Measurements from ENCODE around the gene CARNS1. TPM values are rescaled to one million over a fixed set of nuclear protein-coding genes. Genes with fewer than 3 reads are reported as not detected.
A peak's percentile ranks its signal among the peaks of the same experiment; 100 is the strongest.

CARNS1 gene
- total and polyA plus RNA-seq, 2 of the 13 experiments (the other 11 are each of a cell fraction or from before 2014, with no cell fraction given) = not detected

GRCh38 chr11:67373648-67374570 is 41.6 kb upstream of the CARNS1 start (continued):
- TF ChIP-seq ZNF3 (CRISPR knock-in tag; IDR thresholded peaks at IDR 0.05) (no peak), ZKSCAN8 (CRISPR knock-in tag; IDR thresholded peaks at IDR 0.05; ENCODE audit: borderline replicate concordance) (no peak)

DNA sequence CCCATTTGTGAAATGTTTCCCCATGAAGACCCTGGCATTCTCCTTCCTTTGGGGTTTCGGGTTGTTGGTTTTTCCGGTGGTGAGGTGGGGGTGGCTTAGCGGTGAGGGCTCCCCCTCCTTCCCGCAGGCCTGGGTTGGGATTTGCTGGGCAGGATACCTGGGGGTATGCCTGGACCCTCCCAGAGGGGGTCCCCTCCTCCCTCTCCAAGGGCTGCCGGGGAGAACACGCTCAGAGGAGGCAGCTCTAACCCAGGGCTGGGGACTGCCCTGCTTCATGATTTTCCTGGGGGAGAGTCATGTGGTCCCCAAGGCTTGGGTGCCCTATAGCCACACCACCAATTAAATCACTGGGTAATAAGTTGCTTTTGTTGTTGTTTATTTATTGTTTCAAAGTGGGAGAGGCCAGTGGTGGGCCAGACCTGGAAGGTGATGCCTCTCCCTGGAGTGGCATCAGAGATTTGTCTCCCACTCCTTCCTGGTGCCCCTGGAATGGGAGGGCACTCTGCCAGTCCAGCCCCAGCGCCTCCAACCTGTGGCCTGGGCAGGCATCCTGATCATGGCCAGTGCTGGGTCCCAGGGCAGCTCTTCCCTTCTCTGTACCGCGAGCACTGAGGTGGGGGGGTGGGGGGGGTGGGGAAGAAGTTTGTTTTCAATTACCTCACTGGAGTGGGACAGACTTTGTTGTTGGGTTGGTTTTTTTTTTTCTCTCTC is 40.8 kb upstream of the CARNS1 start:
- intact Hi-C loops (cut with micrococcal nuclease; ENCODE audit: unreplicated experiment) = no loop called here
- ChIA-PET POLR2A (interaction anchor here (1.0 to 18.5 kb wide), 10 partner anchors 12 to 135 kb away, joined by 3 to 365 read pairs (median 9); partner anchors contain the start of genes ANKRD13D, POLD4, PPP1CA and RAD9A), CTCF (ENCODE audit: low intra/inter-chr PET ratio, low total read pairs) (interaction anchor here (1.2 kb wide), 1 partner anchor 24 kb away, joined by 3 read pairs; no protein-coding TSS in a partner anchor)
- Histone ChIP-seq H3K9me3 (ENCODE audit: low read length) (no peaks in the 10 kb centered on the region), H3K27me3 (ENCODE audit: control insufficient read depth in 1 of 2, insufficient read depth in 2 of 2, low read length in 2 of 2) (peaks cover 3 to 11% of the 10 kb centered on the region in 2 experiments; a peak in 3 of 5 replicates), H3K27ac (ENCODE audit: extremely low read length, insufficient read depth, low read length) (no peak overlapping the region), H2AFZ (ENCODE audit: low read length) (no peak overlapping the region), H3K79me2 (ENCODE audit: insufficient read depth, low read length) (no peaks in the 10 kb centered on the region), H4K20me1 (ENCODE audit: insufficient read depth, low read length) (no peaks in the 10 kb centered on the region), H3K36me3 (replicated peaks in 1 of 2; ENCODE audit: control insufficient read depth in 1 of 2, insufficient read depth in 2 of 2, low read length in 2 of 2) (no peaks in the 10 kb centered on the region), H3K4me1 (ENCODE audit: insufficient read depth, low read length) (peaks cover 38% of the 10 kb centered on the region), H3K9ac (ENCODE audit: insufficient read depth, low read depth, low read length) (0 out of 2 replicates have a peak overlapping the region, but pooled peaks have one; percentile 3), H3K4me2 (ENCODE audit: low read depth, low read length) (peak overlapping the region; percentile 92), H3K4me3 (replicated peaks in 1 of 3; ENCODE audit: insufficient read depth in 1 of 3, low read depth in 2 of 3, low read length in 3 of 3) (peak overlapping the region in 2 of 3 experiments; percentile 75; a peak in 1 of 6 replicates)
- in situ Hi-C loops (cut with HindIII; ENCODE audit: extremely low pct_ligation_motif_present, low pct_unique_long_range_greater_than_20kb) = no loop called here
- WGBS (ENCODE audit: low lambda C conversion rate) = 8% methylated on average over 7 of the region's 9 CpGs
- ATAC-seq (no peak), DNase-seq (ENCODE audit: low spot score) (no peak), FAIRE-seq (no peak)
- TF ChIP-seq FOXK2 (IDR thresholded peaks at IDR 0.05) = no peak
- TF ChIP-seq MAFK (conservative IDR thresholded peaks at IDR 0.05 in 1 of 2, IDR thresholded peaks at IDR 0.05 in 1 of 2; ENCODE audit: low read length in 2 of 2) = no peak
- TF ChIP-seq, protein P1, sequence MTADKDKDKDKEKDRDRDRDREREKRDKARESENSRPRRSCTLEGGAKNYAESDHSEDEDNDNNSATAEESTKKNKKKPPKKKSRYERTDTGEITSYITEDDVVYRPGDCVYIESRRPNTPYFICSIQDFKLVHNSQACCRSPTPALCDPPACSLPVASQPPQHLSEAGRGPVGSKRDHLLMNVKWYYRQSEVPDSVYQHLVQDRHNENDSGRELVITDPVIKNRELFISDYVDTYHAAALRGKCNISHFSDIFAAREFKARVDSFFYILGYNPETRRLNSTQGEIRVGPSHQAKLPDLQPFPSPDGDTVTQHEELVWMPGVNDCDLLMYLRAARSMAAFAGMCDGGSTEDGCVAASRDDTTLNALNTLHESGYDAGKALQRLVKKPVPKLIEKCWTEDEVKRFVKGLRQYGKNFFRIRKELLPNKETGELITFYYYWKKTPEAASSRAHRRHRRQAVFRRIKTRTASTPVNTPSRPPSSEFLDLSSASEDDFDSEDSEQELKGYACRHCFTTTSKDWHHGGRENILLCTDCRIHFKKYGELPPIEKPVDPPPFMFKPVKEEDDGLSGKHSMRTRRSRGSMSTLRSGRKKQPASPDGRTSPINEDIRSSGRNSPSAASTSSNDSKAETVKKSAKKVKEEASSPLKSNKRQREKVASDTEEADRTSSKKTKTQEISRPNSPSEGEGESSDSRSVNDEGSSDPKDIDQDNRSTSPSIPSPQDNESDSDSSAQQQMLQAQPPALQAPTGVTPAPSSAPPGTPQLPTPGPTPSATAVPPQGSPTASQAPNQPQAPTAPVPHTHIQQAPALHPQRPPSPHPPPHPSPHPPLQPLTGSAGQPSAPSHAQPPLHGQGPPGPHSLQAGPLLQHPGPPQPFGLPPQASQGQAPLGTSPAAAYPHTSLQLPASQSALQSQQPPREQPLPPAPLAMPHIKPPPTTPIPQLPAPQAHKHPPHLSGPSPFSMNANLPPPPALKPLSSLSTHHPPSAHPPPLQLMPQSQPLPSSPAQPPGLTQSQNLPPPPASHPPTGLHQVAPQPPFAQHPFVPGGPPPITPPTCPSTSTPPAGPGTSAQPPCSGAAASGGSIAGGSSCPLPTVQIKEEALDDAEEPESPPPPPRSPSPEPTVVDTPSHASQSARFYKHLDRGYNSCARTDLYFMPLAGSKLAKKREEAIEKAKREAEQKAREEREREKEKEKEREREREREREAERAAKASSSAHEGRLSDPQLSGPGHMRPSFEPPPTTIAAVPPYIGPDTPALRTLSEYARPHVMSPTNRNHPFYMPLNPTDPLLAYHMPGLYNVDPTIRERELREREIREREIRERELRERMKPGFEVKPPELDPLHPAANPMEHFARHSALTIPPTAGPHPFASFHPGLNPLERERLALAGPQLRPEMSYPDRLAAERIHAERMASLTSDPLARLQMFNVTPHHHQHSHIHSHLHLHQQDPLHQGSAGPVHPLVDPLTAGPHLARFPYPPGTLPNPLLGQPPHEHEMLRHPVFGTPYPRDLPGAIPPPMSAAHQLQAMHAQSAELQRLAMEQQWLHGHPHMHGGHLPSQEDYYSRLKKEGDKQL (CRISPR knock-in tag; IDR thresholded peaks at IDR 0.05; ENCODE audit: low read depth) = no peak
- TF ChIP-seq SRY (CRISPR knock-in tag; IDR thresholded peaks at IDR 0.05) = no peak
- TF ChIP-seq GATAD2A (CRISPR knock-in tag; IDR thresholded peaks at IDR 0.05) = 0 out of 2 replicates have a peak, but pooled peaks have one; percentile 5
- TSS peak; percentile 70 for BruUV-seq (replicated peaks)
